Mononuclear cell (primary cell): ENCODE measurements around the gene LIPA. TPM values are rescaled to one million over a fixed set of nuclear protein-coding genes. Genes with fewer than 3 reads are reported as not detected.

Source experiments
- H3K27me3 ChIP-seq: 2 replicates; pipeline ENCODE4 v1.6.0; 2011; ENCODE audit warnings: low read length, control low read depth; ENCODE audit not compliant: insufficient read depth
- H3K4me1 ChIP-seq: 2 replicates; pipeline ENCODE4 v1.5.1; 2011; ENCODE audit warnings: mild to moderate bottlenecking, low read length, control low read depth; ENCODE audit not compliant: insufficient read depth
- H3K4me3 ChIP-seq: 2 replicates; pipeline ENCODE4 v1.5.1; 2011; ENCODE audit warnings: mild to moderate bottlenecking, low read length, moderate library complexity
- H3K9me3 ChIP-seq: 2 replicates; pipeline ENCODE4 v1.5.1; 2011; ENCODE audit warnings: low read depth, mild to moderate bottlenecking, control low read depth, low read length
- total RNA-seq: library from RNA; depleted of rRNA; stranded (reverse); fragments of >200 nt; gene quantifications from one replicate; pipeline ENCODE4 v1.2.3, GENCODE V29; 2012

LIPA gene
- total RNA-seq, 1 donor: 45.0 TPM

DNA sequence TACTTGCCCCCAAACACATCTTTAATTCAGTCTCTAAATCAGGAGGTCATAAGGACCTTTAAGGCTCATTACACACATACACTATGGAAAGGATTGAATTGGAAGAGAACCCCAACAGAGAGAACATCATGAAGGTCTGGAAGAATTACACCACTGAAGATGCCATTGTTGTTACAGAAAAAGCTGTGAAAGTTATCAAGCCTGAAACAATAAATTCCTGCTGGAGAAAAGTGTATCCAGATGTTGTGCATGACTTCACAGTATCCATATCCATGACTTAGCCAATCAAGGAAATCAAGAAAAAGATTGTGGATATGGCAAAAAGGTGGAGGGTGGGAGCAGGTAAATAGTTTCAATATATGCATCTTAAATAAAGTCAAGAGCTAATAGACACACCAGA is 13.7 kb downstream of the LIPA start:
- Histone ChIP-seq H3K27me3 (no peaks in the 10 kb centered on the region), H3K9me3 (no peaks in the 10 kb centered on the region), H3K4me3 (no peak overlapping the region), H3K4me1 (peaks cover 58% of the 10 kb centered on the region)

DNA sequence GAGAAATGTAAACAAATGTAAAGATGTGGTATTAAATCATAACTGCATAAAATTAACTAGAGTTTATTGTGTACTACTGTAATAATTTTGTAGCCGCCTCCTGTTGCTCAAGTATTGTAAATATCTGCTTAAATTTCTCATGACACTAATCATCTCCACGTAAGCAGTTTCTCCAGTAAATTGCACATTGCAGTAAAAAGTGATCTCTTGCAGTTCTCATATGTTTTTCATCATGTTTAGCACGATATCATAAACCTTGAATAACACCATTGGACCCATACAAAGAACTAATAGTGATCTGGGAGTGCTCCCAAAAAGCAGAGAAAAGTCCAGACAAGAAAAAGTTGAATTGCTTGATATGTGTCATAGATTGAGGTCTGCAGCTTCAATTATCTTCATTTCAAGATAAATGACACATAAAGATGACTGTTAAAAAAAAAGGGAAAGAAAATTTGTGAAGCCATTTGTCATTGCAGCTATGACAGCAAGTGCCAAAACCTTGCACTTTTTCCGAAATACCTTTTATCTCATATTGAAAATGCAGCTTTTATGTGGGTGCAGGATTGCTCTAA is 15.3 kb downstream of the LIPA start:
- no peaks in the 10 kb centered on the region for H3K9me3 ChIP-seq
- H3K27me3 ChIP-seq: no peaks in the 10 kb centered on the region
- H3K4me3 ChIP-seq: no peak overlapping the region

GRCh38 chr10:89235073-89235798 is 16.3 kb downstream of the LIPA start:
- Histone ChIP-seq H3K4me1 (peaks cover 32% of the 10 kb centered on the region), H3K4me3 (no peak overlapping the region), H3K9me3 (no peaks in the 10 kb centered on the region)

More for the DNA sequence above, 15.3 kb downstream of the LIPA start:
- peaks cover 43% of the 10 kb centered on the region for H3K4me1 ChIP-seq

DNA sequence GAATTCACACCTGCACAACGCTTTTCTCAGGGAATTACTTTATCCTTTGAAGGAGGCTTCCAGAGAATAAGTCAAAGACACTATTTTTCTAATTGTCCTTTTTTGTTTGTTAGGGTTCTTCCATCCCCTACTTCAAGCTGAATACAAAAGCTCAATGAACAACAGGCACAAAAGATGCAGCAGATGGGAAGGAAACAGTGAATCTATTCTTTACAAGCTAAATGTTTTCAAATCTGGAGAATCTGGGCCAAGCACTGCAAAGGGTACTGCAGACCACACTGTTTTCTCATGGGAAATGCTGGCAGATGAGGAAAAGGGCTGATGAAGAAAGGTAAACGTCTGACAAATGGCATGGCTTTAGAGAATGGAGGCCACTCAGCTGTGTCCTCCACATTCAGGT is 18.5 kb downstream of the LIPA start:
- H3K9me3 ChIP-seq: no peaks in the 10 kb centered on the region

More at GRCh38 chr10:89235073-89235798, 16.3 kb downstream of the LIPA start:
- no peaks in the 10 kb centered on the region for H3K27me3 ChIP-seq

DNA sequence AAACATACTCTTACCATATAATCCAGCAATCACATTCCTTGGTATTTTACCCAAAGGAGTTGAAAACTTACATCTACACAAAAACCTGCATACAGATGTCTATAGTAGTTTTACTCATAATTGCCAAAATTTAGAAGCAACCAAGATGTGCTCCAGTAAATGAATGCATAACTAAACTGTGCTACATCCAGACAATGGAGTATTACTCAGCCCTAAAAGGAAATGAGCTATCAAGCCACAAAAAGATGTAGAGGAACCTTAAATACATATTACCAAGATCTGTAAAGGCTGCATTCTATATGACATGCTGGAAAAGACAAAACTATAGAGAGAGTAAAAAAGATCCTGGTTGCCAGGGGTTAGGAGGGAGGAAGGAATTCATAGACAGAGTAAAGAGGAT is 22.6 kb downstream of the LIPA start:
- H3K4me1 ChIP-seq: no peaks in the 10 kb centered on the region
- H3K27me3 ChIP-seq: no peaks in the 10 kb centered on the region
- H3K9me3 ChIP-seq: no peaks in the 10 kb centered on the region
- H3K4me3 ChIP-seq: no peak overlapping the region

More for the DNA sequence above, 18.5 kb downstream of the LIPA start:
- Histone ChIP-seq H3K27me3 (no peaks in the 10 kb centered on the region), H3K4me1 (peaks cover 19% of the 10 kb centered on the region), H3K4me3 (no peak overlapping the region)

GRCh38 chr10:89228146-89228545 is 23.4 kb downstream of the LIPA start:
- Histone ChIP-seq H3K4me3 (no peak overlapping the region), H3K27me3 (no peaks in the 10 kb centered on the region), H3K9me3 (no peaks in the 10 kb centered on the region), H3K4me1 (no peaks in the 10 kb centered on the region)

GRCh38 chr10:89226891-89227290 is 24.7 kb downstream of the LIPA start:
- Histone ChIP-seq H3K9me3 (no peaks in the 10 kb centered on the region), H3K4me1 (no peaks in the 10 kb centered on the region), H3K27me3 (no peaks in the 10 kb centered on the region), H3K4me3 (no peak overlapping the region)

GRCh38 chr10:89224739-89225443 is 26.7 kb downstream of the LIPA start:
- no peaks in the 10 kb centered on the region for H3K9me3 ChIP-seq
- H3K4me3 ChIP-seq: no peak overlapping the region
- no peaks in the 10 kb centered on the region for H3K4me1 ChIP-seq
- no peaks in the 10 kb centered on the region for H3K27me3 ChIP-seq

DNA sequence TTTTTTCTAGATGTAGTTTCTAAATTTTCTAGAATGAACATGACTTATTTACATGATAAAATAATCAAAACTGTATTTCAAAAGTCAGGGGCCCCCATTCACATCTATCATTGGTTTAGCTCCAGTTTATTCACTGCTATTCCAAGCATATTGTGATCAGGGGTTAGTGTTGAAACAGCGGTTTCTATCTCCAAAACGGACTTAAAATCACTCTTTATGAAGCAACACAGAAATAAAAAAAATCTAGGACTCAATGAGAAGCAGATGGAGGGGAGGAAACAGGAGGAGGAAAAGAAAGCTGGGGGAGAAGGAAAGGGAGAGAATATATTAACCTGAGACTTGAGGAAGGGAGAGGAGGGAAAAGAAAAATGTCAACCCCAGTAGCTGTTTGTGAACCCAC is 29.7 kb downstream of the LIPA start:
- Histone ChIP-seq H3K27me3 (no peaks in the 10 kb centered on the region), H3K9me3 (no peaks in the 10 kb centered on the region), H3K4me3 (no peak overlapping the region), H3K4me1 (peaks cover 6% of the 10 kb centered on the region)

GRCh38 chr10:89219513-89220218 is 31.9 kb downstream of the LIPA start:
- H3K4me1 ChIP-seq: peaks cover 6% of the 10 kb centered on the region
- H3K9me3 ChIP-seq: no peaks in the 10 kb centered on the region
- H3K4me3 ChIP-seq: no peak overlapping the region
- H3K27me3 ChIP-seq: no peaks in the 10 kb centered on the region

GRCh38 chr10:89217057-89217990 is 34.3 kb downstream of the LIPA start:
- Histone ChIP-seq H3K27me3 (no peaks in the 10 kb centered on the region), H3K4me3 (no peak overlapping the region), H3K4me1 (peaks cover 6% of the 10 kb centered on the region), H3K9me3 (no peaks in the 10 kb centered on the region)

- Histone ChIP-seq H3K4me3 (no peak overlapping the region), H3K9me3 (no peaks in the 10 kb centered on the region), H3K4me1 (peaks cover 6% of the 10 kb centered on the region), H3K27me3 (peaks cover 4% of the 10 kb centered on the region)
Observed at GRCh38 chr10:89216056-89216455, 35.5 kb downstream of the LIPA start.

GRCh38 chr10:89215511-89215910 is 36.1 kb downstream of the LIPA start:
- H3K4me1 ChIP-seq: peaks cover 6% of the 10 kb centered on the region
- H3K4me3 ChIP-seq: no peak overlapping the region
- H3K27me3 ChIP-seq: peaks cover 9% of the 10 kb centered on the region
- no peaks in the 10 kb centered on the region for H3K9me3 ChIP-seq

GRCh38 chr10:89214566-89215165 is 36.9 kb downstream of the LIPA start:
- H3K4me3 ChIP-seq: no peak overlapping the region
- peaks cover 6% of the 10 kb centered on the region for H3K4me1 ChIP-seq
- no peaks in the 10 kb centered on the region for H3K9me3 ChIP-seq
- peaks cover 17% of the 10 kb centered on the region for H3K27me3 ChIP-seq
